Iris pigment epithelial cell (primary cell): Measurements from ENCODE around the gene CEMIP.
A peak's percentile ranks its signal among the peaks of the same experiment; 100 is the strongest.

ENCODE experiments used
- DNase-seq: peaks from one replicate; pipeline ENCODE4 v3.0.0-alpha.2; 2011; ENCODE audit warnings: low read depth

Gene CEMIP, protein sequence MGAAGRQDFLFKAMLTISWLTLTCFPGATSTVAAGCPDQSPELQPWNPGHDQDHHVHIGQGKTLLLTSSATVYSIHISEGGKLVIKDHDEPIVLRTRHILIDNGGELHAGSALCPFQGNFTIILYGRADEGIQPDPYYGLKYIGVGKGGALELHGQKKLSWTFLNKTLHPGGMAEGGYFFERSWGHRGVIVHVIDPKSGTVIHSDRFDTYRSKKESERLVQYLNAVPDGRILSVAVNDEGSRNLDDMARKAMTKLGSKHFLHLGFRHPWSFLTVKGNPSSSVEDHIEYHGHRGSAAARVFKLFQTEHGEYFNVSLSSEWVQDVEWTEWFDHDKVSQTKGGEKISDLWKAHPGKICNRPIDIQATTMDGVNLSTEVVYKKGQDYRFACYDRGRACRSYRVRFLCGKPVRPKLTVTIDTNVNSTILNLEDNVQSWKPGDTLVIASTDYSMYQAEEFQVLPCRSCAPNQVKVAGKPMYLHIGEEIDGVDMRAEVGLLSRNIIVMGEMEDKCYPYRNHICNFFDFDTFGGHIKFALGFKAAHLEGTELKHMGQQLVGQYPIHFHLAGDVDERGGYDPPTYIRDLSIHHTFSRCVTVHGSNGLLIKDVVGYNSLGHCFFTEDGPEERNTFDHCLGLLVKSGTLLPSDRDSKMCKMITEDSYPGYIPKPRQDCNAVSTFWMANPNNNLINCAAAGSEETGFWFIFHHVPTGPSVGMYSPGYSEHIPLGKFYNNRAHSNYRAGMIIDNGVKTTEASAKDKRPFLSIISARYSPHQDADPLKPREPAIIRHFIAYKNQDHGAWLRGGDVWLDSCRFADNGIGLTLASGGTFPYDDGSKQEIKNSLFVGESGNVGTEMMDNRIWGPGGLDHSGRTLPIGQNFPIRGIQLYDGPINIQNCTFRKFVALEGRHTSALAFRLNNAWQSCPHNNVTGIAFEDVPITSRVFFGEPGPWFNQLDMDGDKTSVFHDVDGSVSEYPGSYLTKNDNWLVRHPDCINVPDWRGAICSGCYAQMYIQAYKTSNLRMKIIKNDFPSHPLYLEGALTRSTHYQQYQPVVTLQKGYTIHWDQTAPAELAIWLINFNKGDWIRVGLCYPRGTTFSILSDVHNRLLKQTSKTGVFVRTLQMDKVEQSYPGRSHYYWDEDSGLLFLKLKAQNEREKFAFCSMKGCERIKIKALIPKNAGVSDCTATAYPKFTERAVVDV (N-terminal part only)

DNA sequence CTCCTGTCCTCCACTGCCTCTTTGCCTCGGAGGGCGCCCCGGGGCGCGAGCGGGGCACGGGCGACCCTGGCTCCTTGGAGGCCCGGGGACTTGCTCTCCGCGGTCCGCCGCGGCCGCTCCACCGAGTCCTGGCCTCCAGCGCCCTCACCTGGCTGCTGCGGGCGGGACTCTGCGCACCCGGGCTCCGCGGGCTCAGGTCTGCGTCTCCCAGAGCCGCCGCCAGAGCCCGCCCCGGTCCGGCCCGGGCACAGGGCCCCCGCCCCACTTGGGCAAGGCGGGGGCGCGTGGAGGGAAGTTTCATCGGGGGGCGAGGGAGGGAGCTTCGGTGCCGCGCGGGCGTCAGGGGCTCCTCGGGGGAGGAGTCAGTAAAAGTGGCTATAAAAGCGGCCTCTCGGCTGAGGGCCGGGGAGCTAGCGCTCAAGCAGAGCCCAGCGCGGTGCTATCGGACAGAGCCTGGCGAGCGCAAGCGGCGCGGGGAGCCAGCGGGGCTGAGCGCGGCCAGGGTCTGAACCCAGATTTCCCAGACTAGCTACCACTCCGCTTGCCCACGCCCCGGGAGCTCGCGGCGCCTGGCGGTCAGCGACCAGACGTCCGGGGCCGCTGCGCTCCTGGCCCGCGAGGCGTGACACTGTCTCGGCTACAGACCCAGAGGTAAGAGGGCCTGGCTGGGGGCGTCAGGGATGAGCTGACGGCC is at the start of gene CEMIP:
Gene CEMIP, plus strand, starts transcription at position 407 of the 694 bp plus-strand sequence. CDS start 94,510 bp downstream, outside the sequence.
- peak; percentile 84 for DNase-seq

DNA sequence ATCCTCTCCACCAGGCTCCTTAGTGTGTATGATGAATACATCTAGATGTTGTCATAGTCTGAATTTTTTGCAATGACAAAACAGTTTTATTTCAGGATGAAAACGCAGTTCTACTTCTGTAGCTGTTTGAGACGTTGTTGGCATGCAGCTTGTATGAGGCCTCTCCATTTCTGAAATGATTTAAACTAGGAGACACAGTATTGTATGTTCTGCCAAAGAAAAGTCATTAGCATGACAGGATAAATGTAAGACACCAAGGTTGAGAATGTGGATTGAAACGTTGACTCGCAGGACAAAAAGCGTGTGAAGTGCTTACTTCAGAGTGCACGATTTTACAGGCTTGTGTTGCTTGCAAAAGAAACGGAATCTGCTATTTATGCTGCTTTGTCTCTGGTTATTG is 48.8 kb upstream of the CEMIP start:
- DNase-seq = no peak

DNA sequence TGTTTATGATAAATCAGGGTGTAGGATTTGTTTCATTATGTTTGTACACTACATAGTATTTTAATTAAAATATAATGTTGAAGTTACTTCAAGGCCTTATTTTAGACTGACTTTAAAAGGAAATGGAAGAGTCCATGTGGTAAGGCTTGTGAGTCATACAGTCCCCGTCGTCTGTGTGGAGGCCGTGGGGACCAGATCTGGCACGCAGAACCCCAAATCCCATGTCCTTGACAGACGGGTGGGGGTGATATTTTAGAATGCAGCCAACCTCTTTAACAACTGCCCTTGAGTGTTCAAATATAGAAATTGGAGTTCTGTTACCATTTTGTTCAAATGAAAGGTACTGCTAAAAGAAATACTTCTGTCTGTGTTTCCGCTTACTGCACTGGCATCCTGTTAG is 48.2 kb upstream of the CEMIP start:
- peak; percentile 43 for DNase-seq

DNA sequence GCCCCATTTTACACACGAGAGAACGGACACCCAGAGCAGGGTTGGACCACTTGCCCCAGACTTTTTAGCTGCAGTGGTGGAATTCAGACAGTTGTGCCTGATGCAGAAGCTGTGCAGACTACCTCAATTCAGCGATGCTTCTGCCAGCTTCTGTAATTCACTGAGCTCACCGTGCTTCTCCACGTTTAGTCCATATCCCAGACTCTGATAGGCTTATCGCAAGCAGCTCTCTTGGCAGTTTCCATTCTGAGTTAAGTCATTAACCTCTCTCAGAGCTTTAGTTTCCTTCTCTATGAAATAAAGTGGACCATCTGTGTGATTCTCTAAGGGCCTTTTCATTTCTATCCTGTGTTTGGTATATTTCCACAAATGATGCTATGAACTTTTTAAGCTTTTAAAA is 47.0 kb upstream of the CEMIP start:
- DNase-seq = no peak

DNA sequence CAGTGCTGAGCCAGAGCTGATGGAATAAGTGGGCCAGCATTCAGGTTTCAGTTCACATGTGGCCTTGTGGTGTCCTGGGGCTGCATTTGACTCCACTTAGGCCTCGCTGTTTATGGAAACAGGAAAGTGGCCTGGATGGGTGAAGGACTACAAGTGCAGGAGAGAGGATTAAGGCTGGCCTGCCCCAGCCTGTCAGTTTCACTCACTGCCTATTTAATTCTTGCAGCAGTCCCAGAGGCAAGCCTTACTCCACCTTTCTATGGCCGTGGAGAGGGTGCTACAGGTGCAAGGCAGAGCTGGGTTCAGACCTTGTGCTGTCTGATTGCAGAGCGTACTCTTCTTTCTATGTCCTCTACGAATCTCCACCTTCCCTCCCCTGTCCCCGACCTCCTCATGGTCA is 46.4 kb upstream of the CEMIP start:
- no peak for DNase-seq

DNA sequence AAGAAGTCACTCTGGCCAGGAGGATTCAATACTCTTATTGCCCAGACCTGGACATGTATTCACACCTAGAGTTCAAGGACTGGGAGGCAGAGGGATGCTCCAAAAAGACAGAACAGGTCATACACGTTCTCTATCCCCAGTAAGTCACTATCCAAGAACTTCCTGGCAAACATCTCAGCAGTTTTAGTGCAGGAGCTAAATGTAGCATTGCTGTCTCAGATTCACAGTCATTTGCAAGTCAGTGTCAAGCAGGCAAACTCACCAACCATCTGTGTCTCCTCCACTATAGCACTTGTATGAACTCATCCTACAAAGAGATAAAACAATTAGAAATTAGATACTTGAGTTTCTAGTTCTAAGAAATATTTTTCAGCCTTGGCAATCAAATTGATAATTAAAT is 45.7 kb upstream of the CEMIP start:
- no peak for DNase-seq

DNA sequence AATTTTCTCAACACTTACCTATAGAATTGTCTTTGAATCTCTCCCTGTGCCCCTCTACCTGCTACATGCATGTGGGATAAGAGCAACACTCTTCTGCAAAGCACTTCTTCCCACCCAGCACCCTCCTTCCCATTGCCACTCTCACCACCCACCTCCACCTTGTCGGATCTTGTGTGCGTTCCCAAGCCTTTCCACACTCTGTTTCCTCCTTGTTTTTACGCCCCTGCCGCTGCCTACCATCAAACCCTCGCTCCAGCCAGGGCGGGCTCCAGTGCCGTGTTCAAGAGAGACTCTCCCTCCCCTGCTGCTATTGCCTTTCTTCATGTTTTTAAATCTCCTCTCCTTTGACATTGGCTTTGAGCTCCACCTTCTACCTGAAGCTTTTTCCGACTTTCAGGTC is 43.8 kb upstream of the CEMIP start:
- DNase-seq = no peak

DNA sequence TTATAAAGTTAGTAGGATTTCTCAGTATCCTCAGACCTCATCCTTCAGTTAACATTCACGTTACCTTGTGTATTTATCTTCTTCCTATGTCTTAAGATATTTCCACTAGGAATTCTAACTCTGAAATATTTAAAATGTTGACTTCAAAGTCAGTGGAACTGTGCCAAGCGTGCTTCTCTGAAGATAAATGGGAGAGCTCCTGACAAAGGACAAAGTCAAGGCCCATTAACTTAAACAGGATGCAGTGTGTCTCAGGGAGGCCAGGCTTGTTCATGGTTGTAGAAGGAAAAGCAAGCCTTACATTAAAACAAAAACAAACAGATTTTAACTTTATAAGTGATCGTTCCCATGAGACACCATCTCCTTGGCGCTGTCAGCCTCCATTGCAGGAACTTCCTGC is 42.6 kb upstream of the CEMIP start:
- DNase-seq = peak; percentile 40

DNA sequence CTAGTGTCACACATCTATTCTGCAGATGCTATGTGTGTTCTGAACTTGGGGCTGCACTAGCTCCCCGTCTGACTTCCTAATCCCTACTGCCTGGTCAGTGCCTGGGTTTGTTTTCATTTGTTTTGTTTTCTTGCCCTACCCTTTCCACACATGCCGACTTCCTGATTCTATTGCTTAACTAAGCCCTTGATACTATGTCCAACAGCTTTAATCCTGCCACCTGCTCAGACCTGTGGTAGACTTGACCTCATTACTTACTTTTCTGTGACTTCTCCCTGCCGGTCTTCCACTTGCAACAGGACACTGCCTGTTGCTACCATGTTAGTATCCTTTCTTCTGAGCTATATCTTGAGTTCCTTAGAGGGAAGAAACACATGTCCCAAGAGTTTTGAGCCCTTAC is 39.3 kb upstream of the CEMIP start:
- peak; percentile 37 for DNase-seq

DNA sequence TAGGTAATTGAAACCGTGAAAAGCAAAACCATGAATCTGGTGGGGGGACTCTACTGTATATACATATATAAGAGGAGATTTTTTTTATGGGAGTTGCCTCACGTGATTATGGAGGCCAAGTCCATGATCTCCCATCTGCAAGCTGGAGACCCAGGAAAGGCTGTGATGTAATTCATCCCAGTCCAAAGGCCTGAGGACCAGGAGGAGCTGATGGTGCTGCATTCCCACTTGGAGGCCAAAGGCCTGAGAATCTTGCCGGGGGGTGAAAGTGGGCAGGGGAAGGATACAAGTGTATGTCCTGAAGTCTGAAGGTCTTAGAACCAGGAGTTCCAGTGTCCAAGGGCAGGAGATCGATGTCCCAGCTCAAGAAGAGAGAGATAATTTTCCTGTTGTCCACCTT is 37.1 kb upstream of the CEMIP start:
- DNase-seq = no peak

DNA sequence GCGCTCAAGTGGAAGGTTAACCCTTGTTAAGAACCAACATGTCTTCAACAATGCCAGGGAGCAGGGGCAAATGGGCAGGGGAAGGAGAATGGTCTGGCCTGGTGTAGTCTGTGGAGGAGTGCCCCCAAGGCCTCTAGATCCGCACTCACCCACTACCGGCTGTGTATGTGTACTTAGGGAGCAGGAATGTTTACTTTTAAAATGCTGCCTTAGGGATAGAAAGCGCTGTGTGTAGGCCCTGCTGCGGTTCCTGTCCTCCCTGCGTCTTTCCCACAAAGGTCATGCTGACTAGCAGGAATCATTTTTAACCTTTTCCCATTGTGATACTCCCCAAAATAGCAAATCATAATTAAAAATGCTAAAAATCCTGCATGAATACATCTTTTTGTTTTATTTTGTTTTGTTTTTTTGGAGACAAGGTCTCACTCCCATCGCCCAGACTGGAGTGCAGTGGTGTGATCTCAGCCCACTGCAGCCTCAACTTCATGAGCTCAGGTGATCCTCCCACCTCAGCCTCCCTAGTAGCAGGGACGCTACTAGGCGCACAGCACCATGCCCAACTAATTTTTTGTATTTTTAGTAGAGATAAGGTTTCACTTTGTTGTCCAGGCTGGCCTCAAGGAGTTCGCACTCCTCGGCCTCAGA is 35.9 kb upstream of the CEMIP start:
- DNase-seq = peak; percentile 53

DNA sequence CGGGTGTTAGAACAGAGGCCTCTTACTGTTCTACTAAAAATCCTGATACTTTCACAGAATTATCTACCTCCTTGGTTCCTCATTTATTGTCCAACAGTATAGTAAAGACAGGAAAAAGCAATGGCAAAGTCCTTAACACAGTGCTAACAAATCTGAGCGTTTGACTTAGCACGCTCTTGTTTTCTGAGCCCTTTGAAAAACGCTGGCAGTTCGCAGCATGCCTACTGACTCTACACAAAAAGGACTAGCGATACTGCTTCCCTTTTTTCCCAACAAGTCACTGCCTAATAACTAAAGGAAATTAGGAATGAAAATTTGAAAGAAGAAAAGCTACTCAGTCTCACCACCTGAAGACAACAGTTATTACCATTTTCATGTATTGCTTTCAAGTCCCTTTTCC is 34.8 kb upstream of the CEMIP start:
- DNase-seq = no peak

DNA sequence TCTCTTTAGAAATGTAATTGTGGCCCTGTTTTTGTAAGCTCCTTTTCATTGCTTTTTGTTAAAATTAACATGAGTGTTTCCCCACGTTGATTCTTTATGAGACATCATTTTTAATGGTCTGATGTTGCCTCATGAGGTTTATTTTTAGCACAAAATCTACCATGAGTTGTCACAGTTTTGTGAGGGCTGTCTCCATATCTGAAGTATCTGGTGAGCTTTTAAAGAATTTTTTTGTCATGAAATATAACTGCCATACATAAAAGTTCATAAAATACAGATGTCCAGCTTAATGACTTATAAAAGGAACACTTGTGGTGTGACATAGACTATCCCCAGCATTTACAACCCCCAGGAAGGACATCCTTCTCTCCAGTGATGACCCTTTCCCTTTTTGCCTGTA is 34.3 kb upstream of the CEMIP start:
- peak; percentile 45 for DNase-seq

DNA sequence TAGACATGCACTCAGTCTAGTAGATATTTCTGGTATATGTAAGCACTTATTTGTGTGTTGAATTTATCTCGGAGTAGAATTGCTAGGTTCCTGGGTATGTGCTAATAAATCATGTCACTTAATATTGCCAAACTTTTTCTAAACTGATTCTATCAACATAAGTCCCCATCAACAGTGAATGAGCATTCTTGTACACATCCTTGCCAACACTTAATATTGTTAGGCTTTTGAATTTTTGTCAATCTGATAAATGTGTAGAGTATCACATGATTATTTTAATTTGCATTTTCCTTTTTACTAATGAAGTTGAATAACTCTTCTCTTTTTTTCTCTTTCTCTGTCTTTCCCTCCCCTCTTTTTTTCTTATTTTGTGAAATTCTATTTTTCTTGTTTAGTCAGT is 33.3 kb upstream of the CEMIP start:
- DNase-seq = no peak

DNA sequence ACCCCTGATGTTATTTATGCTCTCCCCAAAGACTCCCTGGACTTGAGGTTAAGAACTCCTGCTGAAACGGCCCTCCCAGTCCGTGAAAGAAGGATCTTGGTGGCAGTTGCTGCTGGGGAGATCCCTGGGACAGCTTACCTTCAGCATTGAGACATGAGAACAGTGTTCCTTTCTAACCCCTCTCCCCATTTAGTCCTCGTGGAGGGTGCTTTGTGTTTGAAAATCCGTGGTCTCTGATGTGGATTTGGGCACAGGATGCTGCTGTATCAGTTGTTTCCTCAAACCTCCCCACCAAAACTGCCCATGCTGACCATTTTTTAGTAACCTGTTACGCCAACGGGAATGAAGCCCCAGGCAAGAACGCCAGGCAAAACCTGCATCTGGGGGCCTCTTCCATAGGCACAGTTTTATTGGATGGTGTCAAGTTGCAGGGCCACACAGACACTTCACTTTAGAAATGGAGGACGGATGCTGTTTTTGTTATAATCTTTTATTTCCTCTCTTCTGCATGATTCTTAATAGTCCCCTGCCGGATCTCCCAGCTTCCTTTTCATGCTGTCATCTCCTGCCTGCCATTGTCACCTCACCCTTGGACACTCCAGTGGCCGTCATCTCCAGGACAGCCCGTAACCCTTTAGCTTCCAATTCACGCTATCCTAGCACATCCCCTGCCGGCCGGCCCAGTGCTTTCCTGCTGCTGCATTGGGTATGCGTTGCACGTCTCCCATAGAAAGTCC is 31.7 kb upstream of the CEMIP start:
- no peak for DNase-seq

DNA sequence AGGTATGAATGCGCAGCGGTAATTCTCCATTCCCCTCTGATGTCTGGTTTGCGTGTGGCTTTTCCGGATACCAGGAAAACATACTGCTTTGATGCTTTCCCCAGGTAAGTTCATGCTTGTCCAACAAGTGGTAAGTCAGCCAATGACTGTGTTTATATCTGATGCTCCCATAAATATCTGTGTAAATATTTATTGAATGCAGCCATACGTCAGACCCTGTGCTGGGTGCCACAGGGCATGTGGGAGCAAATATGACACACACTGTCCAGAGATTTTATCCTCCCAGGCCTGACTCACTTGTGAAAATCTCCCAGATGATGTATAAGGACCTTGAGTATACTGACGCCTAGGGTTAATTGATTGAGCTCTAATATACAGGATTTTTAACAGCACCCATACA is 29.6 kb upstream of the CEMIP start:
- peak; percentile 36 for DNase-seq

DNA sequence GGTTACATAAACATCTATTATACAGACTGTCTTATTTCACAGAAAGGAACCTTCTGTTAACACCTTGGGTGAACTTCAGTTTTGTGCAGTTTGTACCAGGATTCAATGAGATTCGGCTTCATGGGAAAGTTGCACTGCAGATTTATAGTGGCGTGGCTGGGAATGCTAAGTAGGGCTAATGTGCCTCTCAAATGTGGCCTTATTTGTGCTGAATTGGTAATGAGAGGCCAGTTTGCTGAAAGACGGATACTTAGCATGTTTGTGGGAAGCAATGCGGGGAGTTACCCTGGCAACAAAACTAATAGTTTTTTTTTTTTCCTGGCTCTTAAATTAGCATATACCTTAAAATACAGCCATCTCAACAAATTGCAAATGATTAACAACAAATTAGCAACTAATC is 28.6 kb upstream of the CEMIP start:
- no peak for DNase-seq

DNA sequence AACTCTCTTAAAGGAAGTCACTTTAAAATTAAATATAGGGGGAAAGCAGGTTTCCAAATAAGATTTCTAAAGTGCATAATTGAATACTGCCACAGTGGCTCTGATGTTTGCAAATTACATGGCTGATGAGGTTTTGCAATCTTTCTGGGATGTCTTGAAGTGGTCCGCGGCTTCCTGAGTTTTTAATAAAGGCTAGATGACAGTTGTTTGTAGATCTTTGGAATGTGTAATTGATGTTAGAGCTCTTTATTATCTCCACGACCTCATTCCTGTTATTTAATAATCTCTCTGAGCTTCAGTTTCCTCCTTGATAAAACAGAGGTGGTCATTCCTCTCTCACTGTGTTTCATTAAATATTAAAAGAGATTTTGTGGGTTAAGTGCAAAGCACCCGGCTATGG is 27.0 kb upstream of the CEMIP start:
- DNase-seq = peak; percentile 23

DNA sequence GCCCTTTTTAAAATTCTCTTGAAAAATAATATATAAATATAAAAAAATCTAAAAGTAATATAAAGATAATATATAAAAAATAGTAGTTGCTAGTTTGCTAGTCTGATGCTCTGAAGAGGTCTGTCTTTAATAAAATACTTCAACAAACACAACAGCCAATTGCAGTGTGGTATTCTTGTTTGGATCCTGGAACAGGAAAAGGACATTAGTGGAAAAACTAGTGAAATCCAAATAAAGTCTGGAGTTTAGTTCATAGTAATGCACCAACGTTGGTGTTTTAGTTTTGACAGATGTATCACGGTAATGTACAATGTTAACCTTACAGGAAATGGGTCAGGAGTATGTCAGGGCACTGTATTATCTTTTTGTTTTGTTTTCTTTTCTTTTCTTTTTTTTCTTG is 26.0 kb upstream of the CEMIP start:
- DNase-seq = no peak

DNA sequence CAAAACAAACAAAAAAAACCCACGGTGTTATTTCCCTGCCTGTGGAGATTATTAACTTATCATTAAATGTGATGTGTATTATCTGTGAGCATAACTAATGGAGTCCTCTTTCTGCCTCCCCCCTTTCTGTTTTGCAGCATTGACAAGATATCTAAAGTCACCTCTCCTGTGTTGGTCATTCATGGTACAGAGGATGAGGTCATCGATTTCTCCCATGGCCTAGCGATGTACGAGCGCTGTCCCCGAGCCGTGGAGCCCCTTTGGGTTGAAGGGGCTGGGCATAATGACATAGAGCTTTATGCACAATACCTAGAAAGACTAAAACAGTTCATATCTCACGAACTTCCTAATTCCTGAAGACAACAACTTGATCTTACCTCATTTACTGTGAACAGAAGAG is 25.2 kb upstream of the CEMIP start:
- no peak for DNase-seq

DNA sequence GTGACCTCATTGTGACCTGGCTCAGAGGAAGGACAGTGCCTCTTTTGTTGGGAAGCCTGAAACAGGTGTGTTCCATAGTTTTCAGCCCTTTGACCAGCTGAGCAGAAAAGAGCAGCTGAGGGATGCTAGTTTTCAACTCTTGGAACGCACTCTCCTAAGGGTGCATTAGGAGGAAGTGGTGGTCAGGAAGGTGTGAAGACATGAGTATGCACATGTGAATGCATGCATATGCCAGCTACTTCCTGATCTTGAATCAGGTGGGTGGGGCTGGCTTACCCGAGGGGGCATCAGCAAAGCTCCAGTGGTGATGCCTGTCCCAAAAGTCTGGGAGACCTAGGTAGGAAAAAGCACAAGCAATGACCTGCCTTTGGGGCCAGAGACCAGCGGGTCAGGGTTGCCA is 23.3 kb upstream of the CEMIP start:
- DNase-seq = no peak
